HG03460 (cell line): Measurements from ENCODE around the gene CCAR1.
"Not testable (repeated sequence)": the region's sequence is repeated elsewhere in the genome, so short reads cannot be mapped to it uniquely, and the experiment has no call there.

Experiments used
- ATAC-seq: cut with Tn5 transposase; IDR thresholded peaks from one replicate; pipeline ENCODE4 v1.9.1; 2021; ENCODE audit not compliant: unreplicated experiment

CCAR1 gene

GRCh38 chr10:68720793-68721672, at the start of gene CCAR1:
TSS of gene CCAR1 (plus strand) at chr10:68721239. CDS start at chr10:68722505, 1,266 bp downstream.
- peak; percentile 98 for ATAC-seq

- ATAC-seq: no peak
Measured at GRCh38 chr10:68684413-68684812, 36.6 kb upstream of the CCAR1 start.

DNA sequence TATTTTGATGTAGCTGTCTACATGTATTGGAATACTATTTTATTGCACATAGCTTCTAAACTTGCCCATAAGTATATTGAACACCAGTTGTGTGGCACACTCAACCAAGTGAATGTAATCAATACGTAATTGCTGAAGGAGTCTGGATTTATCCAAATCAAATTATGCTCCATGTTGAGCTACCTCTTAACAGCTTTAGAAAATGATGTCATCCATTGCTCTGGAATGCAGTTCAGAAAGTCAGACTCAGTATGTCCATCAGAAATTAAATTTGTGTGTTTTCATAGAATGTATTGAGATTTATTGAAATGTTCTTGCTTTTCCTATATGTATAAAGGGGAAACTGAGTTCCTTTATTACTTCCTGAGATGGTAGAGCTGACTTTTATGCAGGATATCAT, 25.0 kb upstream of the CCAR1 start:
- no peak for ATAC-seq

DNA sequence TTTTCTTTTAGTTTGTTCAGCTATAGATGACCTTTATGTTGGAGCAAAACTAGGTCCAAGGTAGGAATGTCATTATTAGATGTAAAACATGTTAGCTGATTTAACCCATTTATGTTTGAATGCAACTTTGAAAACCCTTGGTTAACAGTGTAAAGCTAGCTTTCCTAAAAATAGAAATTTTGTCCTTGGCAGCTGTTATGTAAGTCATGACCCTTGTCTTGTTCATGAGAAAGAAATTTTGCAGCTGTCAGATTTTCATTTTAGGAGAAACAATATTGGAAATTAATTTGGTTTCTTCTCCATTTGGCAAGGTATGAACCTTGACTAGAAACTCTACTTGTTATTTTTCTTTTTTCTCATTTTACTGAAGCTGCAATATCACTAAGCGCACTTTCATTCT, 23.9 kb upstream of the CCAR1 start:
- no peak for ATAC-seq

DNA sequence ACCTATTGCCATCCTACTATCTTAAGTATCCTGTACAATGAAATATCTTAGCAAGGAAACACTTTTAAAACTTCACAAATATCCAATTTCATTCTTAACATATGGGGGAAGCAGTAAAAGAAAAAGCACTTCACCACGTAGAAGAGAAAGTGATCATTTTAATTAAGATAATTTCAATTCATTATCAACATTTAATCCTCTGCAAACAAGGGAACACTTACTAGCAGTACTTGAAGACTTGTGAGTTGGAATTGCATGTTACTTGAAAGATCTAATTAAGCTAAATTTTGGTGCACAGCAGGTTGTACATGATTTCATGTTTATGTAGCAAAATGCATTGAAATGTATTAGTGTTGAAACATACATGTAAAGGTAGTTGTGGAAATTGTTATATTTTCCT, 20.8 kb upstream of the CCAR1 start:
- no peak for ATAC-seq

- no peak for ATAC-seq
Measured at GRCh38 chr10:68705548-68705947, 15.5 kb upstream of the CCAR1 start.

GRCh38 chr10:68708987-68709386, 12.1 kb upstream of the CCAR1 start:
- not testable (repeated sequence) for ATAC-seq

DNA sequence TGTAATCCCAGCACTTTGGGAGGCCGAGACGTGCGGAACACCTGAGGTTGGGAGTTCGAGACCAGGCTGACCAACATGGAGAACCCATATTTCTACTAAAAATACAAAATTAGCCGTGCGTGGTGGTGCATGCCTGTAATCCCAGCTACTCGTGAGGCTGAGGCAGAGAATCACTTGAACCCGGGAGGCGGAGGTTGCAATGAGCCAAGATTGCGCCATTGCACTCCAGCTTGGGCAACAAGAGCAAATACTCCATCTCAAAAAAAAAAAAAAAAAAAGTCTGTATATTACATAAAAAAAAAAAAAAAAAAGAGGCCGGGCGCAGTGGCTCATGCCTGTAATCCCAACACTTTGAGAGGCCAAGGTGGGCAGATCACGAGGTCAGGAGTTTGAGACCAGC, 8.0 kb upstream of the CCAR1 start:
- not testable (repeated sequence) for ATAC-seq

DNA sequence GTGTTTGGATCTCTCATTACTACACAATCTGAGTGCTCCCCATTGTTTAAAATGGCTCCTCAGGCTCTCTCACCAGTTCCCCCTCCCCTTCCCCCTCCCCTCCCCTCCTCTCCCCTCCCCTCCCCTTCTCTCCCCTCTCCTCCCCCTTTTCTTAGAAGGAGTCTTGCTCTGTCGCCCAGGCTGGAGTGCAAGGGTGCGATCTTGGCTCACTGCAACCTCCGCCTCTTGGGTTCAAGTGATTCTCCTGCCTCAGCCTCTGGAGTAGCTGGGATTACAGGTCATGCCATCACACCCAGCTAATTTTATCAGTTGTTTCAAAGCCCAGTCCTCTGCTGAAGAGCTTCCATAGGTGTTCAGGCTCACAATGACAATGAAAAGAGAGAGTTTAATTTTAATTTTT, 3.6 kb upstream of the CCAR1 start:
- no peak for ATAC-seq

DNA sequence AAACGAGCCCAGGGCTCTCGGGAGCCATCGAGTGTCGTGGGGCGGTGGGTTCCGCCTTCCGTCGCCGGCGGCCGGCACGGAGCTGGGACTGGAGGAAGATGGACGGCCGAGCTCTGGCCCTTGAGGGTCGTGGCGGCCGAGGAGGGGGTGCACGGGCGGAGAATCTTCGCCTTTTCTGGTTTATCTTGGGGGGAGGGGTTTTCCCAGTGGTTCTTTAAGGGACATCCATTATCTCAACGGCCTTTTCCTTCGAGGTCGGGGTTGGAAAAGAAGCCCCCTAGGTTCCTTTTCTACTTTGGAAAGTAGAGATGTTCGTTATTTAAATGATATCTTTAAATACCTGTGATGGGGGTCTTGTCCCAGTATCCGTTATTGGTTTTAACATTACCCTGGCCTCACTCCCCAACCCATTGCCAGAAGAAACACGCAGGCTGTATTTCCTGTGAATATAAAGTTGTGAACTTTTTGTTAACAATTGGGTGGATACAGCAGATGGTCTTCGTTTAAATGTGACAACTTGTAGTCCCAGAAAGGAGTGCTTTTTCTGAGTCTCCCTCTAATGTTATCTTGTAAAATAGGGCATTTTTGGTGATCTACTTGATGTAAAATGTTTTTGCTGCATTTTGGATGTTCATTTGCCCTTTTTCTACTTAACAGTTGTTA, 765 bp downstream of the CCAR1 start:
- peak; percentile 15 for ATAC-seq

GRCh38 chr10:68725016-68725415, 4.0 kb downstream of the CCAR1 start:
- ATAC-seq: no peak

GRCh38 chr10:68727146-68727545, 6.1 kb downstream of the CCAR1 start:
- no peak for ATAC-seq

DNA sequence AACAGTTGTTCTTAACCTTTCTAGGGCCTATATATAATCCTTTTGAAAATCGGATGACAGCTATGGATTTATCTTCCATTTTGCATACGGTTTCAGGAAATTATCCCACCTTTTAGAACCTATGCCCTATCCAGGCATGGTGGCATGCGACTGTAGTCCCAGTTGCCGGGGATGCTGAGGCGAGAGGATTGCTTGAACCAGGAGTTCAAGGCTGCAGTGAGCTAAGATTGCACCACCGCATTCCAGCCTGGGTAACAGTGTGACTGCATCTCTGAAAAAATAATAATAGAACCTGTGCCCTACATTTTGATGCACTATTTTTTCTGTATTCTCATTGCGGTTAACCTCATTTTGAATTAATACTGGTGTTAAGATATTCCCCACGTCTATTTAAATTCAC, 11.6 kb downstream of the CCAR1 start:
- no peak for ATAC-seq

DNA sequence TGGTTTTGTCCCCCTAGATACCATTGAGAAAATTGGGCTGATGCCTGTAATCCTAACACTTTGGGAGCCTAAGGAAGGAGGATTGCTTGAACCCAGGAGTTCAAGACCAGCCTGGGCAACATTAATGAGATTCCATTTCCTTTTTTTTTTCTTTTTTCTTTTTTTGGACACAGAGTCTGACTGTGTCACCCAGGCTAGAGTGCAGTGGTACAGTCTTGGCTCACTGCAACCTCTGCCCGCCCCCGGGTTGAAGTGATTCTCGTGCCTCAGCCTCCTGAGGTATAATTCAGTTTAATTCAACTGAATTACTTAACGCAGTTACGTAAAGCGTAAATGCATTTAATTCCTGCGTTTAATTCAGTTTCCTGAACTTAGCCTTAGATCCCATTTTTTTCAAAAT, 13.3 kb downstream of the CCAR1 start:
- no peak for ATAC-seq

- ATAC-seq: no peak
Measured at GRCh38 chr10:68735119-68735518, 14.1 kb downstream of the CCAR1 start.

DNA sequence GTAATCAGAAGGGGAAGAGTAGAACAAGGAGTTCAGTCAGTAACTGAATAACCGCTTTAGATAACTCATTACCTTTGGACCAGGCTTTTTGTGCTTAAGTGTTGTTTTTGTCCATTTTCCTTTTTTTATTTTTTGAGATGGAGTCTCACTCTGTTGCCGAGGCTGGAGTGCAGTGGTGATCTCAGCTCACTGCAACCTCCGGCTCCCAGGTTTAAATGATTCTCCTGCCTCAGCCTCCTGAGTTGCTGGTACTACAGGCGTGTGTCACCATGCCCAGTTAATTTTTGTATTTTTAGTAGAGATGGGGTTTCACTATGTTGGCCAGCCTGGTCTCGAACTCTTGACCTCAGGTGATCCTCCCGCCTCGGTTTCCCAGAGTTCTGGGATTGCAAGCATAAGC, 14.7 kb downstream of the CCAR1 start:
- not testable (repeated sequence) for ATAC-seq

- not testable (repeated sequence) for ATAC-seq
Measured at GRCh38 chr10:68740676-68741075, 19.6 kb downstream of the CCAR1 start.

DNA sequence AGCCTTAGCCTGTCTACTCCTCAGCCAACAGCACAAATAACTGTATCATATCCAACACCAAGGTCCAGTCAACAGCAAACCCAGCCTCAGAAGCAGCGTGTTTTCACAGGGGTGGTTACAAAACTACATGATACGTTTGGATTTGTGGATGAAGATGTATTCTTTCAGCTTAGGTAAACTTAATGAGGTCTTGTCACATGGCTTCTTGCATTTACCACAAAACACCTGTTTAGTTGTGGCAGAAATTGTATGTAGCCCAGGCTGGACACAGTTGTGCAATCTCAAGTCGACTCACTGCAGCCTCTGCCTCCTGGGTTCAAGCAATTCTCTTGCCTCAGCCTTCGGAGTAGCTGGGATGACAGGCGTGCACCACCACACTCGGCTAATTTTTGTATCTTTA, 21.4 kb downstream of the CCAR1 start:
- ATAC-seq: no peak

DNA sequence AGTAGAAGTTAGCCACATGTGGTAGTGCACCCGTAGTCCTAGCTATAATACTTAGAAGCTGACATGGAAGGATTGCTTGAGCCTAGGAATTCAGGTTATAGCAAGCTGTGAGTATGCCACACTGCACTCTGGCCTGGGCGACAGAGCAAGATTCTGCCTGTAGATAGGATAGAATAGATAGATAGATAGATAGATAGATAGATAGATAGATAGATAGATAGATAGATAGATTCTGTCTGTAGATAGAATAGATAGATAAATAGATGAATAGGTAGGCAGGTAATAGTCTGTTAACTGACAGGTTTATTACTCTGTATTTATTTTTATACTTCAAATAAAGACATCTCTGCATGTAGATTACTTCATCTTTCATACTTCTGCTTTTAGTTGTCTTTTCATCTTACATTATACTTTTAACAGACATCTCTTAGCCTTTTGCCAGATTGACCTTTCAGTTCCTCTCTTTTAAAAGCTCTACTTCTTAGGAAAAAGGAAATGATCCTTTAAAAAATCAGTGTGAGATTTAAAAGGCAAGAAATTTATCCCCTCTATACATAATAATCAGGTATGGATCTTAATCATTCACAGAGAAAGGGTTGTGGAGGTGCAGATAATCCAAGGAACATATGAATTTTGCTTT, 31.8 kb downstream of the CCAR1 start:
- ATAC-seq: no peak

DNA sequence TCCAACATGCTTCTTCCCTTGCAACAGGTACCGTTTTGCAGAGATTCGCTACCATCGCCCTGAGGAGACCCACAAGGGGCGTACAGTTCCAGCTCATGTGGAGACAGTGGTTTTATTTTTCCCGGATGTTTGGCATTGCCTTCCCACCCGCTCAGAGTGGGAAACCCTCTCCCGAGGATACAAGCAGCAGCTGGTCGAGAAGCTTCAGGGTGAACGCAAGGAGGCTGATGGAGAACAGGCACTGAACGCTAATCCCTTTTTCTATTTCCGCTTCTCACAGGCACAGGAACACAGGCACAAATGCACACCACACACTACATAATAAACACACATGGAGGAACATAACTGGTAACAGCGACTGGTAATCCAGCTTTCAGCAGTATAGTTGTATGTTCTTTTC, 35.2 kb downstream of the CCAR1 start:
- ATAC-seq: no peak

DNA sequence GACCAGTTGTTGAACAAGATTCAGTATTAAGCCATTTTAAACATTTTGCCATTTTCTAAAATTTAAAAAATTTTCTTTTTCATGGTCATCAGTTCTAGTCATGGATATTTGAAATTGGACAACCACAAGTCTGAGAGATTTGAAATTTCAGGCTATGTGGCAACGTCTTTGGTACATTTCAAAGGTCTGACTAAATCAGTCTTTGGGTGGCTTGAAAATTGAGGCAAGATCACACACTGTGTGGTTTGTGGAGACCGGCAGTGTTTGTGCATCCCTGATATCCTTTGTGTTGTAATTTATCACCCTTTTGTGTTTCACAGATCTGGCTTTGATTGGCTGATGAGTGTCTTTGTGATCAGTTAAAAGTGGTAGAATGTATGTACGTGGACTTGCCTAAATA, 35.7 kb downstream of the CCAR1 start:
- ATAC-seq: no peak
